ENCODE data around the gene NIPBL. TPM values are rescaled to one million over a fixed set of nuclear protein-coding genes. Genes with fewer than 3 reads are reported as not detected.
"Not testable (repeated sequence)": the region's sequence is repeated elsewhere in the genome, so short reads cannot be mapped to it uniquely, and the experiment has no call there.

NIPBL gene
- total RNA-seq, 1 donor from 2014 or later = 35.4 TPM

DNA sequence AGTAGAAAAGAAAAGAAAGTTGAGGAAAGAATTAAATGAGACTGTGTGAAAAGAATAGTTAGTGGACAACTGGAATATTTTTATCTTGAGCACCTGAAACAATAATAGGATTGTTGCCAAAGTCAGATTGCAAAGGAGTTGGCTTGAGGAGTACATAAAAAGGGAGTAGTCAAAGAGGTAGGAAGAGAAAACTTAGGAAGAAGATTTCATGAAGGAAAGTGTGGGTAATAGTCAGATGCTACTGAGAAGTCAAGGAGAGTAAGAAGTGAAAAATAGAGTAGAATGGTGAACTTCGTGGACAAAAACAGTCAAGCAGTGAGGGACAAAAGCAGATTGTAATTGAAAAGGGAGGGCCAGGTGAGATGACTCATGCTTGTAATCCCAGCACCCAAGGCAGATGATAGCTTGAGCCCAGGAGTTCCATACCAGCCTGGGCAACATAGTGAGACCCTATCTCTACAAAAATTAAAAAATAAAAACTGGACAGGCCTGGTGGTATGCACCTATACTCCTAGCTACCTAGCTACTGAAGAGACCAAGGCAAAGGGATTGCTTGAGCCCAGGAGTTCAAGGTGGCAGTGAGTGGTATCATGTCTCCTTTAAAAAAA is 178.9 kb downstream of the NIPBL start:
- ATAC-seq (no peak), DNase-seq (ENCODE audit: missing footprints) (no peak)
- intact Hi-C loops (cut with DNase I) = no loop called here

DNA sequence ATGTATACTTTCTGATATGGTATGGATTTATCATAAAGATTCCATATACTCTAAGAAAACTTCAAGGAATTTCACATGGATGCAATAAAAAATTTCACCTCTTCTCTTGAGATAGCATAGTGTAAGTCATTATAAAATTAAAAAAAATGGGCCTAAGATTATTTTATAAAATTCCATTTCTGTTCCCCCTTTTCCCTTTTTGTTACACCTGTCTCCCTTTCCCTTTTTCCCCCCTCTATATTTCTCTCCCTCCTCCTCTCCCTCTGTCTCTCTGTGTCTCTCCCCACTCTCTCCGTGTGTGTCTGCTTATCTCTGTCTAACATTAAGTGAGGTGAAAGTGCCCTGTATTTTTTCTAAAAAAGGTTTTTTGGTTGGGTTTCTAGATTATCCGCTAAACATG is 180.2 kb downstream of the NIPBL start:
- intact Hi-C loops (cut with DNase I) = no loop called here
- no peak for ATAC-seq
- DNase-seq (ENCODE audit: missing footprints) = no peak

DNA sequence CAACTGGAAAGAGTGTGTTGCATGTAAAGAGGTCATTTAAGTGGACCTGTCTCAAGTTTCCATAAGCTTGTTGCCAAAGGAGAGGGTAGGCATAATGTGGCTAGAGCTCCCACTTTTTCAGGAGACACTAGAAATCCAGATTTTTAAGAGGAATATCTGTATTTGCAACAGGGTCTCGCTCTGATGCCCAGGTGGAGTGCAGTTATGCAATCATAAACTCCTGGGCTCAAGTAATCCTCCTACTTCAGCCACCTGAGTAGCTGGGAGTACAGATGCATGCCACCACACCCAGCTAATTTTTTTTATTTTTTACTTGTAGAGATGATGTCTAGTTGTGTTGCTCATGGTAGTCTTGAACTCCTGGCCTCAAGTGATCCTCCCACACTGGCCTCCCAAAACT is 183.5 kb downstream of the NIPBL start:
- ATAC-seq = no peak
- intact Hi-C loops (cut with DNase I) = no loop called here
- no peak for DNase-seq (ENCODE audit: missing footprints)

DNA sequence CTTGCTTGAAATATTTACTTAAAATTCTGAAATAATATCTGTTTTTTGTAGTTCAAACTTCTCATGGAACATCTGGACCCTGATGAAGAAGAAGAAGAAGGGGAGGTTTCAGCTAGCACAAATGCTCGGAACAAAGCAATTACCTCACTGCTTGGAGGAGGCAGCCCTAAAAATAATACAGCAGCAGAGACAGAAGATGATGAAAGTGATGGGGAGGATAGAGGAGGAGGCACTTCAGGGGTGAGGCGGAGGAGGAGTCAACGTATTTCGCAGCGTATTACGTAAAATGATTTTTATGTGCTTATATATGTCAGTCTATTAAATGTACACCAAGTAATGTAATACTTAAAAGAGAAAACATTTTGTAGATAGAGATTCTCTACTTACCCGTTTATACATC is 187.2 kb downstream of the NIPBL start:
- intact Hi-C loops (cut with DNase I) = no loop called here
- ATAC-seq (no peak), DNase-seq (ENCODE audit: missing footprints) (no peak)

DNA sequence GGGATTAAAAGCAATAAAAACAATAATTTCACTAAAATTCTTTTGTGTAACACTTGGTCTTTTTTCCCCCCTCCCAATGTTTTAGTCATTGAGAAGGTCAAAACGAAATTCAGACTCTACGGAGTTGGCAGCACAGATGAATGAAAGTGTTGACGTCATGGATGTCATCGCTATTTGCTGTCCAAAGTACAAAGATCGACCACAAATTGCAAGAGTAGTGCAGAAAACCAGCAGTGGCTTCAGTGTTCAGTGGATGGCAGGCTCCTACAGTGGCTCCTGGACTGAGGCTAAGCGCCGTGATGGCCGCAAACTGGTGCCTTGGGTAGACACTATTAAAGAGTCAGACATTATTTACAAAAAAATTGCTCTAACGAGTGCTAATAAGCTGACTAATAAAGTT is 187.9 kb downstream of the NIPBL start:
- ATAC-seq (no peak), DNase-seq (ENCODE audit: missing footprints) (no peak)
- intact Hi-C loops (cut with DNase I) = no loop called here

DNA sequence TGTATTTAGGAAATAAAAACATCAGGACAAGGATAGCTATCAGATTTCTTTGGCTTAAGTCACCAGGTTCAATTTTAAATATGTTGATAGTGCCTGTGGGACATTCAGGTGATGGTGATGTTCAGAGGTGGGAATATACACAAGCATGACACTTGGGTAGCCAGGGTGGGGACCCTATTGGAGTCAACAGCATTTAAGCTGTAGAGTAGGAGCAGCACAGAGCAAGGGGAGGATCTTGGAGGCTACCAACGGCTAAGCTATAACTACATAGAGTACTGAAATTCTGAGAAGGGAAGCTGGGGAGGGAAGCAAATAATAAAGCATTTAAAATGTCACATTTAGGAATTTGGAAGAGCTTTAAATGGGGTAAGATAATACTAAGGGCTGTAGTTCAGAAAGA is 194.9 kb downstream of the NIPBL start:
- ATAC-seq = no peak
- intact Hi-C loops (cut with DNase I) = no loop called here
- DNase-seq (ENCODE audit: missing footprints) = no peak

DNA sequence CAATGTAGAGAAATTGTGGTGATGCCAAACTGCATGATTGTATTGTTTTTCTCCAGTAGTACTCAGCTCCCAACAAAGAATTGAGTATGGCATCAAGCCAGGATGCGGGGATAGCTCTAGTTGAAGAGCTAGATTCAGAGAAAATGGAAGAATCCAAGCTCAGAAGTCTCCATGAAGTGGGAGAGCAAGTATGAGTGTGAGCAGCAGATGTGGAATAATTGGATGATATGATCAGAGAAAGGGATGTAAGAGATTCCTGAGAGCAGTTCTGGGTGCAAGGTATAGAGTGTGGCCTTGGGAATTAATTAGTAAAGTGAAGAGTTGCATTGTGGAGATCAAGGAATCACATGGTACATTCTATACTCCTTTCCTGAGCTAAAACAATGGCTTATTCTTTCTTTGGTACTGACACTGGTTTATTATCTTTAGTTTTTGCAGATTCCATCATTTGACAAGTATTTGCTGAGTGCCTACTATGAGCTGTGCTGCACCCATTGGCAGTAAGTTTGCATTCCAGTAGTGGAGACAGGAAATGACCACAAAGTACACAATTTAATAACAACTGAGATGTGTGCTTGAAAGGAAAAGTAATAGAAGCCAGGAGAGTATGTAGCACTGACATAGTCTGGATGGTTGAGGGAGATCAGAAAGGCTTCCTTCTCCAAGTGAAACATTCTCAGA is 195.5 kb downstream of the NIPBL start:
- intact Hi-C loops (cut with DNase I) = no loop called here
- no peak for ATAC-seq
- DNase-seq (ENCODE audit: missing footprints) = no peak

DNA sequence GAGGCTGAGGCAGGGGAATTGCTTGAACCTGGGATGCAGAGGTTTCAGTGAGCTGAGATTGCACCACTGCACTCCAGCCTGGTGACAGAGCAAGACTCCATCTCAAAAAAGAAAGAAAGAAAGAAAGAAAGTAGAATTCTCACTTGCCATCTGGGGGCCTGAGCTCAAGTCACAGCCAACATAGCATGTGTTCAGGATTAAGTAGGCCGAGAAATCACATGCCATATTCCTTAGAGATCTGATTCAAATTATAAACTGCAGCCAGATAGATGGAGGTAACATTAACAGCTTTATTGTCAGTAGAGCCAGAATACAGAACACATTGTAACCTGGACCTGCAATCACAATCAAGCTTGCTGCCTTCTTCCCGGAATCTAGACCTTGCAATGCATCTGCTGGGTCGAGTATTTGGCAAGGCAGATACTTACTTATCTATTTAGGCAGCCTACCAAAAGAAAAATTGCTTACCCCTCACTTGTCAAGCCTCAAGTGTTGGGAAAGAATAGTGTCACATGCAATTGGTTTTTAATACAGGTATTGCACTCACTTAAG is 198.9 kb downstream of the NIPBL start:
- DNase-seq (ENCODE audit: missing footprints) (no peak), ATAC-seq (no peak)
- intact Hi-C loops (cut with DNase I) = no loop called here

DNA sequence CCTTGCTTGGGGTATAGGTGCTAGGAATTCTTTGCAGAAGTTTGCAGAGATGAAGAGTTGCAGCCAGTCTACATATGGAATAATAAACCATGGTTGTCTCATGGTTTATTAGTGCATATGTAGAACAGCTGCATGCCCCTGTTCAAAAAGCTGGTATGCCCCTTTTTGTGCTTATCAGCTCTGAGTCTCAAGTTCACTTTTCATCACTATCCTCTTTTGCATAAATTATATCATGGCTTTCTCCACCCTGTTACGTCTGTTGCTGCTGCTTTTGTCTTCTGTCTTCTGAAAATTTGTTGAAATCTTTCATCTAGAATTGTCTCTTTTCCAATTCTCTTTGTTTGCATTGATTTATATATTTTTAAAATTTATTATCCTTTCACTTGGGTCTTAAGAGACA is 200.6 kb downstream of the NIPBL start:
- intact Hi-C loops (cut with DNase I) = no loop called here
- no peak for DNase-seq (ENCODE audit: missing footprints)
- ATAC-seq = no peak

DNA sequence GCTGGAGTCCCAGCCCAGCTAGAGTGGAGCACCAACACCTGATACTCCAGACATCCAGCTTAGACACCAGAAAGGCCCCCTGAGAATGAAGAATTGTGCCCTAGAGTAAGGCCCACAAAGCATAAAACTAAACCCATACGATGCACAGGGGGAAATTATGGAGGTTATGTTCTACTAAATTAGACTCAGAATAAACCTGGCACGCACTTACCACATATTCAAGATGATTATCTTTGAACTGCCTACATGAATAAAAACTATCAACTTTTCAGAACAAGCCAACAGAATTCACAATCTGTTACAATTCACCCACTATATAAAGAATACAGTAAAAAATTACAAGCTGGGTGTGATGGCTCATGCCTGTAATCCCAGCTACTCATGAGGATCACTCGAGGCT is 204.1 kb downstream of the NIPBL start:
- ATAC-seq (no peak), DNase-seq (ENCODE audit: missing footprints) (no peak)
- intact Hi-C loops (cut with DNase I) = no loop called here

DNA sequence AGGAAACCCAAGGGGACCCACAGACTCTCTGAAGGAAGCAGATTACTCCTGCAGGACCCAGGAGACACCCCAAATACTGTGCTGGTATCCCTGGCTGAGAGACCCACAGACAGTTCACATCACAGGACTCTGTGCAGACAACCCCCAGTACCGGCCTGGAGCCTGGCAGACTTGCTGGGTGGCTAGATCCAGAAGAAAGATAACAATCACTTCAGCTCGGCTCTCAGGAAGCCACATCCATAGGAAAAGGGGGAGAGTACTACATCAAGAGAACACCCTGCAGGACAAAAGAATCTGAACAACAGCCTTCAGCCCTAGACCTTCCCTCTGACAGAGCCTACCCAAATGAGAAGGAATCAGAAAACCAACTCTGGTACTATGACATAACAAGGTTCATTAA is 206.4 kb downstream of the NIPBL start:
- intact Hi-C loops (cut with DNase I); ATAC-seq; DNase-seq (ENCODE audit: missing footprints): not testable (repeated sequence)

DNA sequence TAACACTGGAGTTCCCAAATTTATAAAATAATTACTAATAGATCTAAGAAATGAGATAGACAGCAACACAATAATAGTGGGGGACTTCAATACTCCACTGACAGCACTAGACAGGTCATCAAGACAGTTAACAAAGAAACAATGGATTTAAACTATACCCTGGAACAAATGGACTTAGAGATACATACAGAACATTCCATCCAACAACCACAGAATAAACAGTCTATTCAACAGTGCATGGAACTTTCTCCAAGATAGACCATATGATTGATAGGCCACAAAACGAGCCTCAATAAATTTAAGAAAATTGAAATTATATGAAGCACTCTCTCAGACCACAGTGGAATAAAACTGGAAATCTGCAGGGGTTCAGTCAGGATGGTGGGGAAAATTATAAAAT is 209.5 kb downstream of the NIPBL start:
- intact Hi-C loops (cut with DNase I); ATAC-seq: not testable (repeated sequence)

DNA sequence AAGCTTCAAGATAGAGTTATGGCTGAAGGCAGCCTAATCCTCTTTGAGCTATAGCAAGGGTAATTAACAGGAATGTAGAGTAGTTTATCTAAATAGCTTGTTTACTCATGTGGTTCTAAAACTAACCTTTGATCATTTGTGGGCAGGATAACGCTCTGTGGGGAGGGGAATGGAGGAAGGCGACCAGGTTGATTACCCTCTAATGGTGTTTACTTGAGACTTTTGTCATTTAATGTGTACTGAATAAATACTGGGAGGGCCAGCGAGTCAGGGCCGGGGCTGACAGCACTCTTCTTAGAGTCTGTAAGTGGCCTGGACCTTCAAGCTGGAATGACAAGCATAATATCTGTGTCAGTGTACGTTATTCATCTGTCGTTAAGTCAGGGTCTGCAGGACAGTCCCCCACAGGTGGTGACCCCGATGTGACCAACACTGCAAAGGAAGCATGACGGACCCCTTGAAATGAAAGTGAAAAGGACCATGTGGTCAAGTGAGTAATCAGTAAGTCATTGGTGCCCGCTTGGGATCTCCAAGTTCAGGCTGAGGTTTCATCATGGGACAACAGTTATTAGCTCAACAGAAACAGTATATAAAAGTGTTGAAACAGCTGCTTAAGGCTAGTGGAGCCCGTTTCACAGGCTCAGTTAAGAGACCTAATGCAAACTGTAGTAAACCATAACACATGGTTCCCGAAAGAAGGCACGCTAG is 210.1 kb downstream of the NIPBL start:
- intact Hi-C loops (cut with DNase I) = no loop called here
- ATAC-seq (no peak), DNase-seq (ENCODE audit: missing footprints) (no peak)

More for the DNA sequence above, 209.5 kb downstream of the NIPBL start:
- not testable (repeated sequence) for DNase-seq (ENCODE audit: missing footprints)

DNA sequence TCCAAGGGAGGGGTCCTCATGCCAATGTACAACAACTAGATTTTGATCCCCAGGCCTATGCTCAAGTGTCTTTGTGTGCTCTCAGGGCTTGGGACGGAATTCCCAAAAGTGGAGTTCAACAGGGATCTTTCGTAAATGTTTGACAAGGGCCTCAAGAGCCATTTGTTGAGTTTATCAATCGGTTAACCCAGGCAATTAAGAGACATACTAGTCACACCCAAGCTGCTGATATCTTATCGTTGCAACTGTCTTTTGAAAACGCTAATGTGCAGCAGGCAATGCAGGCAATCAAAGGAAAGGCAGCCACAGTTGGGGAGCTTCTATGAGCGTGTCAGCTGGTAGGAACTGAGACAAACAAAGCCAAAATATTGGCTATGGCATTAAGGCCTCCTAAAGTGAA is 211.4 kb downstream of the NIPBL start:
- ATAC-seq = no peak
- DNase-seq (ENCODE audit: missing footprints) = no peak
- intact Hi-C loops (cut with DNase I) = no loop called here

DNA sequence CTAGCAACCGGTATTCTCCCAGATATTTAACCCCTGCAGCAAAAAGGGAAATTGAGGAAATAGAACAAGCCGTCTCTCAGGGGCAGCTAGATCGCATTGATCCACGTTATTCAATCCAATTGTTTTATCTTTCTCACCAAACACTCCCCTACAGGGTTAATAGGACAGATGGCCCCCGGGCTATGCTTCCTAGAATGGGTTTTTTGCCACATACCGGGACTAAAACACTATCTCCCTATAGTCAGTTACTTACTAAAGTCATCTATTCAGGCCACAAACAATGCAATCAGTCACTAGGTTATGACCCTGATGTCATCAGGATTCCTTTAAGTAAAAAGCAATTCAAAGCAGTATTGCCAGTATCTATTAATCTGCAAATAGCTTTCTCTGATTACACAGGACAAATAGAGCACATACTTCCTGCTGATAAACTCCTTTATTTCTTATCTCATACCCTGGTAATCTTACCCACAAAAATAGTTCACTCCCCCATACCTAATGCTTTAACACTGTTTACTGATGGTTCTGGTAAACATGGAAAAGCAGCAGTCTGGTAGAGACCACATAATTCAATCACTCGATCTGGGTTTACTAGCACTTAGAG is 213.7 kb downstream of the NIPBL start:
- intact Hi-C loops (cut with DNase I) = no loop called here

DNA sequence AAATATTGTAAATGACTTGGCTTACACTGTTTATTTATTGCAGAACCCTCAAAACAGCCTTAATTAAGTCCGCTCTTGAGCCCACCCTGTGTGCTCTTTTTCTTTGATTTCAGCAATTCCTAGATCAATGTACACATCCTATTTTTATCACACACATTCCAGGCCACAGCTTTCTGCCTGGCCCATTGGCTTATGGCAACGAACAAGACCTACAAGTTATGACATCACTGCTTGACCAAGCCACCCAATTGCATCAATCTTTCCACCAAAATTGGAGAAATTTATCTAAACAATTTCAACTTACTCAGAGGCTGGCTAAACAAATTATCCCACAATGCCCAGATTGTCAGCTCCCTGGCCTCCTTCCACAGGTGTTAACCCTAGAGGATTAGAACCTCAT is 214.2 kb downstream of the NIPBL start:
- no peak for ATAC-seq
- no peak for DNase-seq (ENCODE audit: missing footprints)
- intact Hi-C loops (cut with DNase I) = no loop called here

More for the DNA sequence above, 213.7 kb downstream of the NIPBL start:
- ATAC-seq = no peak
- no peak for DNase-seq (ENCODE audit: missing footprints)

DNA sequence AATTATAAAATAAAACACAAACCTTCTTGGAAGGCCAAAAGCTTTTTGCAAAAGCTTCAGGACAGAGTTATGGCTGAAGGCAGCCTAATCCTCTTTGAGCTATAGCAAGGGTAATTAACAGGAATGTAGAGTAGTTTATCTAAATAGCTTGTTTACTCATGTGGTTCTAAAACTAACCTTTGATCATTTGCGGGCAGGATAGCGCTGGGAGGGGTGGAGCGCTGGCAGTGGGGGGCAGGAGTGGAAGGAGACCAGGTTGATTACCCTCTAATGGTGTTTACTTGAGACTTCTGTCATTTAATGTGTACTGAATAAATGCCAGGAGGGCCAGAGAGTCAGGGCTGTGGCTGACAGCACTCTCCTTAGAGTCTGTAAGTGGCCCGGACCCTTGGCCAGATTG is 217.2 kb downstream of the NIPBL start:
- ATAC-seq; DNase-seq (ENCODE audit: missing footprints); intact Hi-C loops (cut with DNase I): not testable (repeated sequence)

DNA sequence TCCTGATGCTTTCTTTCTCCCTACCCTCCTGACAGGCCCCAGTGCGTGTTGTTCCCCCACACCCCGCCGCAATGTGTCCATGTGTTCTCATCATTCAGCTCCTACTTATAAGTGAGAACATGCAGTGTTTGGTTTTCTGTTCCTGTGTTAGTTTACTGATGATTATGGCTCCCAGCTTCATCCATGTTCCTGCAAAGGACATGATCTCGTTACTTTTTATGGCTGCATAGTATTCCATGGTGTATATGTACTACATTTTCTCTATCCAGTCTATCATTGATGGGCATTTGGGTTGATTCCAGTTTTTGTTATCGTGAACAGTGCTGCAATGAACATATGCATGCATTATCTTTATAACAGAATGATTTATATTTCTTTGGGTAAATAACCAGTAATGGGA is 222.7 kb downstream of the NIPBL start:
- ATAC-seq; DNase-seq (ENCODE audit: missing footprints); intact Hi-C loops (cut with DNase I): not testable (repeated sequence)

DNA sequence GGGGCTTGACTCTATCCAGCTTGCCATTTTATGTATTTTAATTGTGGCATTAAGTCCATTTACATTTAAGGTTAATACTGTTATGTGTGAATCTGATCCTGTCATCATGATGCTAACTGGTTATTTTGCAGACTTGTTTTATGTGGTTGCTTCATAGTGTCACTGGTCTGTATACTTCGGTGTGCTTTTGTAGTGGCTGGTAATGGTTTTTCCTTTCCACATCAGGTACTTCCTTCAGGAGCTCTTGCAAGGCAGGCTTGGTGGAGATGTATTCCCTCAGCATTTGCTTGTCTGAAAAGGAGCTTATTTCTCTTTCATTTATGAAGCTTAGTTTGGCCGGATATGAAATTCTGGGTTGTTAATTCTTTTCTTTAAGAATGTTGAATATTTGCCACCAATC is 226.7 kb downstream of the NIPBL start:
- intact Hi-C loops (cut with DNase I) = no loop called here
- ATAC-seq = no peak
- no peak for DNase-seq (ENCODE audit: missing footprints)

DNA sequence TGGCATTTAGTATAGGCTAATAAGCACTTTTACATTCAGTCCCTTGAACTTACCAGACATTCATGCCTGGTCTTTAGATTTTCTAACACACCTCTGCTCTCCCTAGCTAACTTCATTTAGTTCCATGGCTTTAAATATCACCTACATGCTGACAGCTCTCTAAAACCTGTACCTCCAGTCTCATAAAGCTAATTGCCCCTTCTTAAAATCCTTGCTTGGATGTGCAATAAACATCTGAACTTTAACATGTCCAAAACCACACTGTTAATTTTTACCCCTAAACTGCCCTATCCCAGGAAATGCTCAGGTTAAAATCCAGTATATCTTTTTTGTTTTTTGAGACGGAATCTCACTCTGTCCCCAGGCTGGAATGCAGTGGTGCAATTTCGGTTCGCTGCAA is 232.8 kb downstream of the NIPBL start:
- DNase-seq (ENCODE audit: missing footprints) = no peak
- intact Hi-C loops (cut with DNase I) = no loop called here
- ATAC-seq = no peak
